ENCODE results near the gene DNASE1L1. TPM values are rescaled to one million over a fixed set of nuclear protein-coding genes. Genes with fewer than 3 reads are reported as not detected.

Gene DNASE1L1
- total RNA-seq, 1 experiment from 2014 or later, result 8.3 TPM

- H3K9me3 ChIP-seq (ENCODE audit: low read depth, low read length, poor library complexity, severe bottlenecking), result no peaks in the 10 kb centered on the region
- TF ChIP-seq EZH2 (IDR thresholded peaks at IDR 0.05; ENCODE audit: borderline replicate concordance, low read depth, low read length, poor library complexity, severe bottlenecking) (no peak), CTCF (conservative IDR thresholded peaks at IDR 0.05; ENCODE audit: low read depth, low read length) (no peak)
- peak overlapping the region; percentile 96 for H3K27ac ChIP-seq (ENCODE audit: low read depth, low read length, poor library complexity, severe bottlenecking)
- H3K4me1 ChIP-seq (ENCODE audit: insufficient read depth, low read length, poor library complexity, severe bottlenecking), result peaks cover 20% of the 10 kb centered on the region
- BruUV-seq (replicated peaks), result no TSS peak
- H3K27me3 ChIP-seq (replicated peaks; ENCODE audit: insufficient read depth, low read depth, low read length, poor library complexity), result no peaks in the 10 kb centered on the region
- intact Hi-C loops (cut with micrococcal nuclease; ENCODE audit: unreplicated experiment), result no loop called here
- peaks cover 43% of the 10 kb centered on the region for H3K36me3 ChIP-seq (ENCODE audit: insufficient read depth, low read length, poor library complexity, severe bottlenecking)
- ChIA-PET CTCF (no interaction called here), POLR2A (ENCODE audit: low non-redundant PET) (interaction anchor here (1.1 kb wide), 1 partner anchor 10 kb away, joined by 8 read pairs; the partner anchor contains the start of gene EMD)
- H3K4me3 ChIP-seq (ENCODE audit: low read depth, low read length, poor library complexity, severe bottlenecking), result peak overlapping the region; percentile 81
- DNase-seq (ENCODE audit: low spot score), result peak; percentile 77
Observed at GRCh38 chrX:154368630-154369448, 40.2 kb downstream of the DNASE1L1 start.

- Histone ChIP-seq H3K9me3 (ENCODE audit: low read depth, low read length, poor library complexity, severe bottlenecking) (no peaks in the 10 kb centered on the region), H3K4me3 (ENCODE audit: low read depth, low read length, poor library complexity, severe bottlenecking) (peak overlapping the region; percentile 81), H3K4me1 (ENCODE audit: insufficient read depth, low read length, poor library complexity, severe bottlenecking) (peaks cover 13% of the 10 kb centered on the region), H3K27me3 (replicated peaks; ENCODE audit: insufficient read depth, low read depth, low read length, poor library complexity) (no peaks in the 10 kb centered on the region), H3K36me3 (ENCODE audit: insufficient read depth, low read length, poor library complexity, severe bottlenecking) (peaks cover 55% of the 10 kb centered on the region), H3K27ac (ENCODE audit: low read depth, low read length, poor library complexity, severe bottlenecking) (peak overlapping the region; percentile 96)
- DNase-seq (ENCODE audit: low spot score), result no peak
- intact Hi-C loops (cut with micrococcal nuclease; ENCODE audit: unreplicated experiment), result no loop called here
- ChIA-PET CTCF (no interaction called here), POLR2A (ENCODE audit: low non-redundant PET) (no interaction called here)
- BruUV-seq (replicated peaks), result no TSS peak
- no peak for TF ChIP-seq CTCF (conservative IDR thresholded peaks at IDR 0.05; ENCODE audit: low read depth, low read length)
- TF ChIP-seq EZH2 (IDR thresholded peaks at IDR 0.05; ENCODE audit: borderline replicate concordance, low read depth, low read length, poor library complexity, severe bottlenecking), result no peak
Observed at GRCh38 chrX:154367474-154368308, 41.4 kb downstream of the DNASE1L1 start.

DNA sequence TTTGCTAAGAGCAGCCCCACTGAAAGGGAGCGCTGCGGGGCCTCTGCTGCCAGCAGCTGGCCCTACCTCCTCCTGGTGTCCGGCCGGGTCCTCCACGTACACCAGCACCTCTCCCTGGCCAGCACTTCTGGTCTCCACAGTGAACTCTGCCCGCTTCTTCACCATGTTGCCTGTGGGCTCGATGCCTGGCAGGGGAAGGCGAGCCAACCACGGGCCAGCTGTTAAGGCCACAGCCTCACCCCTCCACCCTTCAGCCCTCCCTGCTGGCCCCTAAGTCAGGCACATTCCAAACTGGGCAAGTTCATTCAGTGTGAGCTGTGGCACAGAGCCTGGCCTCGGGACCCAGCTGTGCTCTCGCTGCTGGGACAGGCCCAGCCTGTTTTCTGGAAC lies 42.4 kb downstream of the DNASE1L1 start:
- H3K4me1 ChIP-seq (ENCODE audit: insufficient read depth, low read length, poor library complexity, severe bottlenecking), result peaks cover 5% of the 10 kb centered on the region
- peaks cover 65% of the 10 kb centered on the region for H3K36me3 ChIP-seq (ENCODE audit: insufficient read depth, low read length, poor library complexity, severe bottlenecking)
- no peaks in the 10 kb centered on the region for H3K27me3 ChIP-seq (replicated peaks; ENCODE audit: insufficient read depth, low read depth, low read length, poor library complexity)
- H3K4me3 ChIP-seq (ENCODE audit: low read depth, low read length, poor library complexity, severe bottlenecking), result no peak overlapping the region
- intact Hi-C loops (cut with micrococcal nuclease; ENCODE audit: unreplicated experiment), result no loop called here
- POLR2A ChIA-PET (ENCODE audit: low non-redundant PET), result no interaction called here
- TF ChIP-seq EZH2 (IDR thresholded peaks at IDR 0.05; ENCODE audit: borderline replicate concordance, low read depth, low read length, poor library complexity, severe bottlenecking) (no peak), CTCF (conservative IDR thresholded peaks at IDR 0.05; ENCODE audit: low read depth, low read length) (no peak)
- no peak for DNase-seq (ENCODE audit: low spot score)
- no peaks in the 10 kb centered on the region for H3K9me3 ChIP-seq (ENCODE audit: low read depth, low read length, poor library complexity, severe bottlenecking)
- CTCF ChIA-PET, result no interaction called here
- BruUV-seq (replicated peaks), result no TSS peak
- H3K27ac ChIP-seq (ENCODE audit: low read depth, low read length, poor library complexity, severe bottlenecking), result peak overlapping the region; percentile 96

All from A673 (cell line).